ENCODE results near the gene ENGASE.

Gene ENGASE

DNA sequence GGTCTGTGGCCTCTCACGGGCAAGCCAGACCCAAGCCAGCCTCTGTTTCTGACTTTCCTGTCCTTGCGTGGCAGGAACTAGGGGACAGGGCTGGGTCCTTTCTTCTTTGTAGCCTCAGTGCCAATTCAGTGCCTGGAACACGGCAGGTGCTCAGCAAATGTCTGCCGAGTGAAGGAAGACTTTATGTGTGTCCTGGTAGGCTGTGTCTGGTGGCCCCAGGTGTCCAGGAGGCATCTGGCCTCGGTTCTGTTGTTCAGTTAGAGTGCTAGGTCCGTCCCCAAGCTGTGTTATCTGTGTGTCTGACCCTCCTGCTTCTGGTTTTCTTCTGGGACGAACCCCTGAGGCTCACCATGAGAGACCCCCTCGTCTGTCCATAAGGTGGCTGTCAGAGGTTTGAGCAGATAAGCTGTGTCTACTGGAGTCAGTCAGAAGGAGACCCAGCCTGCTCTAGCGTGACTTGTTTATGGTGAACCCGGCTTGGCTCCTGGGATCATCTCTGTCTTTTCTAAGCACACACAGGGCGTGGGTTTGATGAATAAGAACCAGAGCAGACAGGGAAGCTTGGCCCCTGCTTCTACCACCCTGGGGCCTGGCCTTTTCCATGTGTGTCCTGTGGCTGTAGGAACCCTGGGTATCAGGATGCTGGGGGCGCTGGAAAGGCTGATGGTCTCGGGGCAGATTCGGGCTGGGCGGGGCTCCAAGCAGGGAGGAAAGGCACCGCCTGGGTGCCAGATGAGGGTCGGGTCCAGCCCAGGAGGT, 39.3 kb downstream of the ENGASE start:
- in situ Hi-C loops (cut with HindIII; ENCODE audit: low sequenced_read_pairs) = no loop called here
- DNase-seq (ENCODE audit: low read depth, low spot score) = no peak
- H3K4me3 ChIP-seq (ENCODE audit: low read depth, low read length) = no peak overlapping the region
- TF ChIP-seq, protein P1, sequence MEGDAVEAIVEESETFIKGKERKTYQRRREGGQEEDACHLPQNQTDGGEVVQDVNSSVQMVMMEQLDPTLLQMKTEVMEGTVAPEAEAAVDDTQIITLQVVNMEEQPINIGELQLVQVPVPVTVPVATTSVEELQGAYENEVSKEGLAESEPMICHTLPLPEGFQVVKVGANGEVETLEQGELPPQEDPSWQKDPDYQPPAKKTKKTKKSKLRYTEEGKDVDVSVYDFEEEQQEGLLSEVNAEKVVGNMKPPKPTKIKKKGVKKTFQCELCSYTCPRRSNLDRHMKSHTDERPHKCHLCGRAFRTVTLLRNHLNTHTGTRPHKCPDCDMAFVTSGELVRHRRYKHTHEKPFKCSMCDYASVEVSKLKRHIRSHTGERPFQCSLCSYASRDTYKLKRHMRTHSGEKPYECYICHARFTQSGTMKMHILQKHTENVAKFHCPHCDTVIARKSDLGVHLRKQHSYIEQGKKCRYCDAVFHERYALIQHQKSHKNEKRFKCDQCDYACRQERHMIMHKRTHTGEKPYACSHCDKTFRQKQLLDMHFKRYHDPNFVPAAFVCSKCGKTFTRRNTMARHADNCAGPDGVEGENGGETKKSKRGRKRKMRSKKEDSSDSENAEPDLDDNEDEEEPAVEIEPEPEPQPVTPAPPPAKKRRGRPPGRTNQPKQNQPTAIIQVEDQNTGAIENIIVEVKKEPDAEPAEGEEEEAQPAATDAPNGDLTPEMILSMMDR (IDR thresholded peaks at IDR 0.05; ENCODE audit: low read depth, low read length) = no peak

GRCh38 chr17:79114458-79115301, 40.1 kb downstream of the ENGASE start:
- no peak for DNase-seq (ENCODE audit: low read depth, low spot score)
- TF ChIP-seq, protein P1 (IDR thresholded peaks at IDR 0.05; ENCODE audit: low read depth, low read length) = no peak
- H3K4me3 ChIP-seq (ENCODE audit: low read depth, low read length) = no peak overlapping the region
- in situ Hi-C loops (cut with HindIII; ENCODE audit: low sequenced_read_pairs) = no loop called here

GRCh38 chr17:79115487-79115886, 40.9 kb downstream of the ENGASE start:
- no peak for DNase-seq (ENCODE audit: low read depth, low spot score)
- TF ChIP-seq, protein P1 (IDR thresholded peaks at IDR 0.05; ENCODE audit: low read depth, low read length) = no peak
- in situ Hi-C loops (cut with HindIII; ENCODE audit: low sequenced_read_pairs) = no loop called here
- H3K4me3 ChIP-seq (ENCODE audit: low read depth, low read length) = no peak overlapping the region

- in situ Hi-C loops (cut with HindIII; ENCODE audit: low sequenced_read_pairs) = no loop called here
- H3K4me3 ChIP-seq (ENCODE audit: low read depth, low read length) = no peak overlapping the region
- DNase-seq (ENCODE audit: low read depth, low spot score) = no peak
- TF ChIP-seq, protein P1 (IDR thresholded peaks at IDR 0.05; ENCODE audit: low read depth, low read length) = no peak
Measured at GRCh38 chr17:79116575-79117368, 42.1 kb downstream of the ENGASE start.

DNA sequence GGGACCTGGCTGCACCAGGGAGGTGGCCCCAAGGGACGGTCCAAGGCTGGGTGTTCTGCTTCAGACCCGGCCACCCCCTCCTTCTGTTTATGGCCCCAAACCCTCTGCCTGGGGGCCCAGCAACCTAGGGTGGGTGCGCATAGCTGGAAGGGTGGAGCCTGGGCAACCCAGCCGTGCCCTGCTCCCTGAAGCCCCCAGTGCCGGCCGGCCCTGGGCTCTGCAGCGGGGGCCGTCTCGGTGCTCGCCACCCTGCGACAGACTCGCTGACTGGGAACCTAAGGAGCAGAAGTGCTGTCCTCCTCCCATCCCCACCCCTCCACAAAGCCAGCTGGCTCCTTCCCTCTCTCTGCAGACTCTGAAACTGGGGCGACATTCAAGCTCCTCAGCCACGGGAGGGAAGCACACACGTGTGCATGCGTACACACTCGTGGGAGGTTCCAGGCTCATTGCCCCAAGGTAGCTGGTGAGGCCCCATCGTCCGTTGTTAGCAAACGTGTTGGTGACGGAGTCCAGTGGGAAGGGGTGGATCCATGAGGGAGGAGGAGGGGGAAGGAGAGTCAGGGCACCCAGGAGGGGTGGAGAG, 43.4 kb downstream of the ENGASE start:
- in situ Hi-C loops (cut with HindIII; ENCODE audit: low sequenced_read_pairs) = no loop called here
- no peak for DNase-seq (ENCODE audit: low read depth, low spot score)
- TF ChIP-seq, protein P1 (IDR thresholded peaks at IDR 0.05; ENCODE audit: low read depth, low read length) = no peak
- no peak overlapping the region for H3K4me3 ChIP-seq (ENCODE audit: low read depth, low read length)

GRCh38 chr17:79118924-79119323, 44.3 kb downstream of the ENGASE start:
- TF ChIP-seq, protein P1 (IDR thresholded peaks at IDR 0.05; ENCODE audit: low read depth, low read length) = no peak
- DNase-seq (ENCODE audit: low read depth, low spot score) = no peak
- in situ Hi-C loops (cut with HindIII; ENCODE audit: low sequenced_read_pairs) = no loop called here
- H3K4me3 ChIP-seq (ENCODE audit: low read depth, low read length) = no peak overlapping the region
